Hippocampal formation (tissue), 2 donors: ENCODE results near the gene KIF1C.

Source experiments
- DNase-seq, 2 donors: peaks; one replicate each; lab custom pipeline; 2025; lab: John Stamatoyannopoulos, UW

Gene KIF1C

GRCh38 chr17:4997302-4998026 lies at the start of gene KIF1C, which contains the start of gene INCA1:
Gene KIF1C (plus strand): TSS chr17:4997950. CDS start chr17:5000247, 2,297 bp downstream.
Gene INCA1 (minus strand): TSS chr17:4997522. CDS start chr17:4994437, 3,085 bp downstream.
- DNase-seq, result peak; percentile 93

GRCh38 chr17:4948166-4948930 lies 49.4 kb upstream of the KIF1C start, which contains the start of gene PFN1:
Gene PFN1 (minus strand): TSS chr17:4948530. CDS start chr17:4948394, 136 bp downstream.
- peak; percentile 75 to 83 for DNase-seq

GRCh38 chr17:4948931-4949320 lies 48.8 kb upstream of the KIF1C start:
- peak; percentile 77 to 84 for DNase-seq

- DNase-seq, result peak; percentile 26 to 65
Measured at GRCh38 chr17:4949321-4950074, 48.3 kb upstream of the KIF1C start.

- DNase-seq, result no peak
Measured at GRCh38 chr17:4950075-4950745, 47.5 kb upstream of the KIF1C start.

GRCh38 chr17:4950746-4951204 lies 47.0 kb upstream of the KIF1C start, which contains the start of gene ENO3:
Gene ENO3 (plus strand): TSS chr17:4951119. CDS start chr17:4951830, 711 bp downstream.
- DNase-seq, result no peak

- no peak for DNase-seq
Measured at GRCh38 chr17:4951486-4951885, 46.3 kb upstream of the KIF1C start.

GRCh38 chr17:4953451-4953961 lies 44.2 kb upstream of the KIF1C start:
- DNase-seq, result no peak

GRCh38 chr17:4955091-4955490 lies 42.7 kb upstream of the KIF1C start:
- no peak for DNase-seq

GRCh38 chr17:4956493-4957061 lies 41.2 kb upstream of the KIF1C start:
- no peak for DNase-seq

- no peak for DNase-seq
Measured at GRCh38 chr17:4958102-4958501, 39.6 kb upstream of the KIF1C start.

- DNase-seq, result no peak
Measured at GRCh38 chr17:4959261-4959965, 38.3 kb upstream of the KIF1C start.

- DNase-seq, result no peak
Measured at GRCh38 chr17:4960279-4960922, 37.3 kb upstream of the KIF1C start.

GRCh38 chr17:4965311-4965986 lies 32.3 kb upstream of the KIF1C start:
- no peak for DNase-seq

GRCh38 chr17:4966844-4967538 lies 30.8 kb upstream of the KIF1C start:
- peak; percentile 98 to 100 for DNase-seq

- DNase-seq, result peak; percentile 95 to 98
Measured at GRCh38 chr17:4967539-4968485, 29.9 kb upstream of the KIF1C start, which contains the start of gene SPAG7. Gene SPAG7 (minus strand): TSS chr17:4967817. CDS start chr17:4967804, 13 bp downstream.

GRCh38 chr17:4968486-4969046 lies 29.2 kb upstream of the KIF1C start:
- DNase-seq, result no peak
